ENCODE results near the gene TIMM17A. TPM values are rescaled to one million over a fixed set of nuclear protein-coding genes. Genes with fewer than 3 reads are reported as not detected.

The TIMM17A gene
- total RNA-seq, 1 experiment from 2014 or later: 60.4 TPM

DNA sequence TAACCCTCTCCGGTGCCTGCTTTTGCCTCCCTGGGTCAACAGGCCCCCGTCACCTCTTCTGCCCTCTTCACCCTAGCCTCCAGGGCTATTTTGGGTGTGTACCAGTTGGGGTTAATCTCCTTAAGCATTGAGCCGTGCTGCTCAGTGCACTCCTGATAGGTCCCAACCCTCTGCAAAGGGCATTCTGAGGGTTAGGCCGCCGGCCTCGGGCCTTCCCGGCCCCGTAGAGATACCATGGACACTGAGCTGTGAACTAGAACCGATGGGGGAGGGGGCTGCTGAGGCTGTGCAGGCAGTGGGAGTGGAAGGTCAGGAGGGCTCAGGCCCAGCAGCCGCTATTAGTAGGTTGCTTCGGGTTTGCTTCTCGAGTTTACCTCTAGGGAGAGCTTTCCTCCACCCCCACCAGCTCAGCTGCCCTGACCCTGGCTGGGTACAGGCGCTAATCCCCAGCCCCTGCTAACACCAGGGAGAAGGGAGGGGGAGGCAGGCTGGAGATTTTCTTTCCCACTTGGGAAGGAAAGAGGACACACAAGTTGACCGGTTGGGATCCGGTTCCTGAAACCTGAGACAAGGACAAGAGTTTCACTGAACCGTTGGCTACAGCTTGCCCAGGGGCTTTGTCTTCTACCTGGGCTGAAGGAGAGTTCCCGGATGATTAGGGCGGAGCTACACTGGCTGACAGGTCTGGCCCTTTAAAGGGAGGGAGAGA, 13.7 kb upstream of the TIMM17A start:
- Histone ChIP-seq H4K20me1 (ENCODE audit: insufficient read depth) (no peaks in the 10 kb centered on the region), H3K4me1 (replicated peaks; ENCODE audit: insufficient read depth) (peaks cover 27% of the 10 kb centered on the region), H2AFZ (peak overlapping the region; percentile 68), H3K9me2 (ENCODE audit: insufficient read depth) (no peaks in the 10 kb centered on the region), H3K27me3 (ENCODE audit: insufficient read depth, low read depth) (peaks cover 13% of the 10 kb centered on the region), H3K9me3 (ENCODE audit: insufficient read depth, low read depth) (no peaks in the 10 kb centered on the region), H3K4me2 (peak overlapping the region; percentile 57), H3K27ac (peak overlapping the region; percentile 57), H3K79me2 (ENCODE audit: low read depth) (no peaks in the 10 kb centered on the region), H3F3A (ENCODE audit: insufficient read depth, low read depth) (0 out of 2 replicates have a peak, but pooled peaks cover 3% of the 10 kb centered on the region), H3K36me3 (ENCODE audit: low read depth) (no peaks in the 10 kb centered on the region), H3K4me3 (no peak overlapping the region)
- ChIA-PET CTCF (interaction anchor here (0.6 to 1.0 kb wide), 2 partner anchors 36 to 120 kb away, joined by 3 to 4 read pairs; no protein-coding TSS in a partner anchor), POLR2A (ENCODE audit: unreplicated experiment) (interaction anchor here (0.5 kb wide), 2 partner anchors 12 to 14 kb away, joined by 3 to 6 read pairs; partner anchors contain the start of gene TIMM17A)
- TF ChIP-seq EZH2 (IDR thresholded peaks at IDR 0.05; ENCODE audit: low read depth): no peak
- TF ChIP-seq, protein P1, sequence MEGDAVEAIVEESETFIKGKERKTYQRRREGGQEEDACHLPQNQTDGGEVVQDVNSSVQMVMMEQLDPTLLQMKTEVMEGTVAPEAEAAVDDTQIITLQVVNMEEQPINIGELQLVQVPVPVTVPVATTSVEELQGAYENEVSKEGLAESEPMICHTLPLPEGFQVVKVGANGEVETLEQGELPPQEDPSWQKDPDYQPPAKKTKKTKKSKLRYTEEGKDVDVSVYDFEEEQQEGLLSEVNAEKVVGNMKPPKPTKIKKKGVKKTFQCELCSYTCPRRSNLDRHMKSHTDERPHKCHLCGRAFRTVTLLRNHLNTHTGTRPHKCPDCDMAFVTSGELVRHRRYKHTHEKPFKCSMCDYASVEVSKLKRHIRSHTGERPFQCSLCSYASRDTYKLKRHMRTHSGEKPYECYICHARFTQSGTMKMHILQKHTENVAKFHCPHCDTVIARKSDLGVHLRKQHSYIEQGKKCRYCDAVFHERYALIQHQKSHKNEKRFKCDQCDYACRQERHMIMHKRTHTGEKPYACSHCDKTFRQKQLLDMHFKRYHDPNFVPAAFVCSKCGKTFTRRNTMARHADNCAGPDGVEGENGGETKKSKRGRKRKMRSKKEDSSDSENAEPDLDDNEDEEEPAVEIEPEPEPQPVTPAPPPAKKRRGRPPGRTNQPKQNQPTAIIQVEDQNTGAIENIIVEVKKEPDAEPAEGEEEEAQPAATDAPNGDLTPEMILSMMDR (conservative IDR thresholded peaks at IDR 0.05): no peak
- peak; percentile 53 to 68 for DNase-seq
- intact Hi-C loops (cut with micrococcal nuclease; ENCODE audit: unreplicated experiment): no loop called here
- BruUV-seq (replicated peaks): TSS peak; percentile 30

DNA sequence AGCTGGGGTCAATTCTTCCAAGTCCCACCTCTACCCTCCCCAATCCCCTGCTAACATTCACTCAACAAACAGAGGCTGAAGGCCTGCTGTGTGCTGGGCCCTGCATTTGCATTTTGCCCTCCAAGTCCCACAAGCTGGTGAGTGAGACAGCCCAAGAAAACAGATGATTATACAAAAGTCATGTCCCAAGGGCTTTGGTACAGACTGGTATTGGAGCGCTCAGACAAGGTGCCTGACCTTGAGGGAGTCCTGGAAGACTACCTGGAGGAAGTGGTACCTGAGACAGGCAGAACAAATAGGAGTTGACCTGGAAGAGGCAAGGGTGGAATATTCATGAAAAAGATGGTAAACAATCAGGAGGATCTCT, 13.2 kb upstream of the TIMM17A start:
- no TSS peak for BruUV-seq (replicated peaks)
- no peaks in the 10 kb centered on the region for H3K36me3 ChIP-seq (ENCODE audit: low read depth)
- H4K20me1 ChIP-seq (ENCODE audit: insufficient read depth): no peaks in the 10 kb centered on the region
- H3K79me2 ChIP-seq (ENCODE audit: low read depth): no peaks in the 10 kb centered on the region
- H3K4me2 ChIP-seq: peak overlapping the region; percentile 57
- H3K9me3 ChIP-seq (ENCODE audit: insufficient read depth, low read depth): no peaks in the 10 kb centered on the region
- TF ChIP-seq EZH2 (IDR thresholded peaks at IDR 0.05; ENCODE audit: low read depth): no peak
- no peak overlapping the region for H3K4me3 ChIP-seq
- ChIA-PET POLR2A (ENCODE audit: unreplicated experiment) (interaction anchor here (0.5 kb wide), 2 partner anchors 12 to 13 kb away, joined by 3 to 6 read pairs; partner anchors contain the start of gene TIMM17A), CTCF (interaction anchor here (0.6 kb wide), 1 partner anchor 36 kb away, joined by 4 read pairs; no protein-coding TSS in a partner anchor)
- intact Hi-C loops (cut with micrococcal nuclease; ENCODE audit: unreplicated experiment): no loop called here
- H3K27me3 ChIP-seq (ENCODE audit: insufficient read depth, low read depth): peaks cover 18% of the 10 kb centered on the region
- H3K4me1 ChIP-seq (replicated peaks; ENCODE audit: insufficient read depth): peaks cover 27% of the 10 kb centered on the region
- H2AFZ ChIP-seq: peak overlapping the region; percentile 68
- H3F3A ChIP-seq (ENCODE audit: insufficient read depth, low read depth): 0 out of 2 replicates have a peak, but pooled peaks cover 3% of the 10 kb centered on the region
- no peaks in the 10 kb centered on the region for H3K9me2 ChIP-seq (ENCODE audit: insufficient read depth)
- H3K27ac ChIP-seq: peak overlapping the region; percentile 57
- no peak for DNase-seq

DNA sequence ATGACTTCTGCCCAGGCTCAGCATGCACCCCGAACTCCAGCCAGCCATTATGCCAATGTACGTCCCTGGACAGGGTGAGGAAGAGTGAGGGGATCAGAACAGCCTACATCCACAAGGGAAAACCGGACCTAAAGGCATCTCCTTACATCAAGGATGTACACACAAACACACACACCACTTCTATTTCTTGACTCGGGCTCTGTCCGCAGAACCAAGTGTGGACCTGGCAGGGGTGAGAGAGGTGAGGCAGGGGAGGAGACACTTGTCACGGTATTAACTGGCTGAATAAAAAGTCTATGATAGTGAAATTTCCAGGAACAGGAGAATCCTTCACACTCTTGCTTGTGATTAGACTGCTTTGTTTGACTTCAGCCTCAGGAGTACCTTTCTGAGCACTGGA, 11.3 kb upstream of the TIMM17A start:
- POLR2A ChIA-PET (ENCODE audit: unreplicated experiment): no interaction called here
- Histone ChIP-seq H3K9me2 (ENCODE audit: insufficient read depth) (no peaks in the 10 kb centered on the region), H3K36me3 (ENCODE audit: low read depth) (no peaks in the 10 kb centered on the region), H3K27ac (no peak overlapping the region), H3K4me1 (replicated peaks; ENCODE audit: insufficient read depth) (peaks cover 17% of the 10 kb centered on the region), H4K20me1 (ENCODE audit: insufficient read depth) (no peaks in the 10 kb centered on the region), H3K4me2 (no peak overlapping the region), H3F3A (ENCODE audit: insufficient read depth, low read depth) (0 out of 2 replicates have a peak, but pooled peaks cover 2% of the 10 kb centered on the region), H3K9me3 (ENCODE audit: insufficient read depth, low read depth) (no peaks in the 10 kb centered on the region), H3K4me3 (no peak overlapping the region), H3K27me3 (ENCODE audit: insufficient read depth, low read depth) (peaks cover 26% of the 10 kb centered on the region), H3K79me2 (ENCODE audit: low read depth) (no peaks in the 10 kb centered on the region), H2AFZ (no peak overlapping the region)
- BruUV-seq (replicated peaks): no TSS peak
- intact Hi-C loops (cut with micrococcal nuclease; ENCODE audit: unreplicated experiment): no loop called here
- CTCF ChIA-PET: no interaction called here
- no peak for DNase-seq
- TF ChIP-seq, protein P1 (conservative IDR thresholded peaks at IDR 0.05): no peak
